Mesodermal cell (in vitro differentiated cells): ENCODE data around the gene RNU1-1.
"Not testable (repeated sequence)": the region's sequence is repeated elsewhere in the genome, so short reads cannot be mapped to it uniquely, and the experiment has no call there.

ENCODE experiments used
- H3K27ac ChIP-seq: 2 replicates; pipeline ENCODE4 v1.7.0; 2013; ENCODE audit warnings: mild to moderate bottlenecking, low read depth, low read length, moderate library complexity; ENCODE audit not compliant: severe bottlenecking
- H3K36me3 ChIP-seq: 2 replicates; pipeline ENCODE4 v1.7.1; 2013; ENCODE audit warnings: mild to moderate bottlenecking, low read length, moderate library complexity; ENCODE audit not compliant: control insufficient read depth, insufficient read depth
- H3K4me1 ChIP-seq: one replicate; pipeline ENCODE4 v1.7.1; 2013; ENCODE audit warnings: mild to moderate bottlenecking, low read length; ENCODE audit not compliant: insufficient read depth, control insufficient read depth, poor library complexity, severe bottlenecking
- H3K4me3 ChIP-seq: 2 replicates; pipeline ENCODE4 v1.7.0; 2013; ENCODE audit warnings: low read length, control low read depth, mild to moderate bottlenecking; ENCODE audit not compliant: insufficient read depth, poor library complexity, severe bottlenecking; ENCODE audit errors: extremely low read depth
- H3K9me3 ChIP-seq: 2 replicates; pipeline ENCODE4 v1.7.1; 2013; ENCODE audit warnings: mild to moderate bottlenecking, low read length, moderate library complexity; ENCODE audit not compliant: control insufficient read depth
- WGBS, 2 experiments: methylation state at CpG; one replicate each; pipeline ENCODE4 v1.1.5; 2013; ENCODE audit warnings: missing lambda C conversion rate in 2 of 2; ENCODE audit not compliant: insufficient coverage in 2 of 2; 5-methylcytosine and 5-hydroxymethylcytosine counted together

RNU1-1 gene

DNA sequence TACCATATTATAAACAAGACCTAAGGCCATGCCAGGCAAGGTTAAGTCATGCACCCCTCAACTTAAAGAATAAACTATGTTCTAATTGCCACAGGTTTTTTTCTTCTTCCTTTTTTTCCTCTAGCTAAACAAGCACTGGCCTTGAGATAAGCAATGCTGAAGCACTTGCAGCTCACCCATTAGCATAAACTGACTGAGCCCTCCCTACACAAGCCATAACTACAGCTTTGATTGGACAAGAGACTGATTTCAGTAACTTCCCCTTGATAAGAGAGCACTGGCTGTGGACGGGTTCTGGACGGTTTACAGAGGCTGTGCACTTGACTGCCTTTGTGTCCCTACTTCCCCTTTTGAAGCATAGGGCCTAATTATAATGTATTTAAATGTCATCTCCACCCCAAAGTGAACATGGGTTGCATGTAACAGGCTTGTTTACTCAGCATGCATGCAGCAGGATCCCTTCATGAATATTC, 26.4 kb upstream of the RNU1-1 start:
- not testable (repeated sequence) for H3K9me3 ChIP-seq, H3K27ac ChIP-seq, H3K36me3 ChIP-seq, H3K4me1 ChIP-seq, H3K4me3 ChIP-seq
- WGBS, 2 experiments = no CpG with 5 or more reads among the region's 2 CpGs

DNA sequence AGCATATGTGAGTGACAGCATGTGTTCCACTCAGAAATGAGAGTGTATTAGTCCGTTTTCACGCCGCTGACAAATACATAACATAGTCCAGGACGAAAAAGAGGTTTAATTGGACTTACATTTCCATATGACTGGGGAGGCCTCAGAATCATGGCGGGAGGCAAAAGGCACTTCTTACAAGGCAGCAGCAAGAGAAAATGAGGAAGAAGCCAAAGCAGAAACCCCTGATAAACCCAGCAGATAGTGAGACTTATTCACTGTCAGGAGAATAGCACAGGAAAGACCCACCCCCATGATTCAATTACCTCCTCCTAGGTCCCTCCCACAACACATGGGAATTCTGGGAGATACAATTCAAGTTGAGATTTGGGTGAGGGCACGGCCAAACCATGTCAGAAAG, 23.4 kb upstream of the RNU1-1 start:
- no CpG with 5 or more reads among the region's 6 CpGs for WGBS, 2 experiments
- not testable (repeated sequence) for H3K4me1 ChIP-seq, H3K4me3 ChIP-seq, H3K9me3 ChIP-seq, H3K36me3 ChIP-seq, H3K27ac ChIP-seq

DNA sequence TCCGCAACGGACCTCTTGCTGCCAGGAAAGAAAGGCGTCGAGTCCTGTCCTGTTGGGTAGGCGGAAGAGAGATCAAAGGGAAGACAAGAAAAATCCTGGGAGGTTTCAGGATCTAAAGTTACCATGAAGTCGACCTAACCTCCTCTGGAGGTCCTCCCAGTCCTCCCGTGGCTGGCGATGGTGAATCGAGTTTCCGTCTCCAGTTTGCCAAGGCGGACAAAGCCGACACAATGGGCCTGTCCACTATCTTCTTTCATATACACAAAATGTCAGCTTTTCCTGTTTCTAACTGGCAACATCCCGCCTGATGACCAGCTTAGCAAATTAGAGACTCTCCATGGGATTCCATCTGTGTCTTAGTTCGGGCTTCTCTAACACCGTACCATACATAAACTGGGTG, 22.7 kb upstream of the RNU1-1 start:
- not testable (repeated sequence) for H3K36me3 ChIP-seq, H3K4me1 ChIP-seq, H3K27ac ChIP-seq, H3K9me3 ChIP-seq, H3K4me3 ChIP-seq
- WGBS, 2 experiments = 85 to 91% methylated on average over 4 to 14 of the region's 15 CpGs

DNA sequence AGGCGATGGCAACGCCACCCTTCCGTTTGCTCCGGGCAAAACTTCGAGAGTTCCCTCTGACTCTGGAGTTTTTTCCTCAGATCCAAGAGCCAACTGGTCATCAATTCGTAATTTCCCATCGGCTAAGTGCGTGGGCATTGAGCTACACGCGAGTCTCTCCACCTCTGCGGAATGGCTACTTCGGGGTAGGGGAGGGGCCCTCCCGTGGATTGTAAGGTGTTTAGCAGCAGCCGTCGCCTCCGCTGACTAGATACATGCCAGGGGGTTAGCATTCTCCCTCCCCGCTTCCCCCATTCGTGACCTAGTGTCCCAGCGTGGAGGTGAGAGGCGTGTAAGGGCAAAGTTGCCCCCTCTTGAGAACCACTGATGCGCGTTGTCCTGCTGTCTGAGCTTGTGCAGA, 21.8 kb upstream of the RNU1-1 start:
- H3K9me3 ChIP-seq, H3K36me3 ChIP-seq, H3K27ac ChIP-seq, H3K4me3 ChIP-seq, H3K4me1 ChIP-seq: not testable (repeated sequence)
- WGBS, 2 experiments = no CpG with 5 or more reads among the region's 22 CpGs

DNA sequence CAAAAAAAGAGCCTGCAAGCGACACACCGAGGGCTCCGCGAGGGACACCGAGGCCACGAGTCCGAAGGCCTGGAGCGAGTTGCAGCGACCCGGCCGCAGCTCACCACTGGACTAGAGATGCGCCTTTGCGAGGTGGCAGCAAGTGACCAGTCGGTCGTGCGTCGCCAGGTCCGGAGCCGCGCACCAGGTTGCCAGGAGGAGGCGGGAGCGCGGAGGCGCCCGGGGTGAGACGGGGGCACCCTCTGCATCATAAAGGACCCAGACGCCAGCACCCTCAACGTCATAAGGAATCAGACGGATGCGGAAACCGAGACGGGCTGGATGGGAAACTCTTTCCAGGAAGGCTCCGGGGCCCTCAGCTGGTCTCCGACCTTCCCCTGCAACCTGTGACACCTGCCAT, 21.4 kb upstream of the RNU1-1 start:
- not testable (repeated sequence) for H3K9me3 ChIP-seq, H3K4me1 ChIP-seq, H3K27ac ChIP-seq, H3K36me3 ChIP-seq
- WGBS, 2 experiments = 0 to 2% methylated on average over 11 to 13 of the region's 34 CpGs
- peak overlapping the region; percentile 37 for H3K4me3 ChIP-seq

DNA sequence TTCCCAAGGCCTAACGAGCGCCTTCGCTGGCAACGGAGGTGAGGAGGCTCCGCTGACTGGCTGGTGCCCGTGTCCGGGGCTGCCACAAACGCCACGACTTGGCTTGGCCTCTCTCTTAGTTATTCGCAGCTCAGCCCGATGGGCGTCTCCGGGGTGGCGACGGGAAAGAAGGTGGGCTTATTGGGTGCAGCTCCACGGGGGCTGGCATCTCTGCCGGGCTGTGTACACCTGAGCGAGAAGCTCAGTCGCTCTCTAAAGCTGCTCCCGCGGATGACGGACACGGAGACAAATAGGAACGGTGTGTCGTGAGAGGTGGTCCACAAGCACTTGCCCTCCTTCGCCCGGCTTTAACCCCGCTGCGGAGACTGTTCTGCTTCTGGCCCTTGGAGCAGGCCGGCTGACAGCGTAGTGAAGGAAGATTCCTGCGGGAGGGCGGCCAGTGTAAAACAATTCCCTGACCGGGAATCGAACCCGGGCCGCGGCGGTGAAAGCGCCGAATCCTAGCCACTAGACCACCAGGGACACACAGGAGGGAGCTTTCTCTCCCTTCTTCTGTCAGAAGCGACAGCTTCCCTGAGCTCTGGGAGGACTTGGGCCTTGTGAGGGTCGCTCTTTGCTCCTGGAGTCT, 20.9 kb upstream of the RNU1-1 start:
- not testable (repeated sequence) for H3K4me1 ChIP-seq, H3K27ac ChIP-seq, H3K9me3 ChIP-seq, H3K36me3 ChIP-seq
- WGBS, 2 experiments = 0% methylated on average over 8 to 11 of the region's 43 CpGs
- peak overlapping the region; percentile 37 for H3K4me3 ChIP-seq

DNA sequence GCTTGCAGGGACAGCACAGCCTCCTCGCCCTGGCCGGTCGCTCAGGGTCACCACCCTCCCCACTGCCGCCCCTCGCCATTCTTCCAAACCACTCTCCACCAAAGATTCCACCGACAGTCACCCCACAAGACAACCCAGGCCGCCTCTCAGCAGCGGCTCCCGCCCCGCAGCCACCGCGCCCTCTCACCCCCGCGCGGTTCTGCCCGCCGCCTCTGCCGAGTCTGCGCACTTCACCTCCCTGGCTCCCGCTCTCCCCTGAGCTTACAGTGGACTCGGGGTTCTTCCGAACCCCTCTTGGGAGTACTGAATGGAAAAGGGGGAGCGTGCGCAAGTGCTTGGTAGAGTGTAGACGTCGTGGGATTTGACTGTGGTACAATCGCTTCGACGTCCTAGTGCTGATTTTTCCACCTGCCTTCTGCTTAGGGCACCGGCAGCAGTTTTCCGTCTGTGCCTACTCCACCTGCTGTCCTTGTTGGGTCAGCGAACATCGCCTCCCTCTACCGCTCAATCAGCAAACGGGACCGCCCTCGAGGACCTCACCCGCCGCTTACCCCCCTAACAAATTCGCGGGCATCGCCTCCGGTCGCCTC, 20.2 kb upstream of the RNU1-1 start:
- not testable (repeated sequence) for H3K36me3 ChIP-seq, H3K4me1 ChIP-seq, H3K9me3 ChIP-seq, H3K27ac ChIP-seq
- WGBS, 2 experiments = no CpG with 5 or more reads among the region's 44 CpGs
- peak overlapping the region; percentile 11 for H3K4me3 ChIP-seq

DNA sequence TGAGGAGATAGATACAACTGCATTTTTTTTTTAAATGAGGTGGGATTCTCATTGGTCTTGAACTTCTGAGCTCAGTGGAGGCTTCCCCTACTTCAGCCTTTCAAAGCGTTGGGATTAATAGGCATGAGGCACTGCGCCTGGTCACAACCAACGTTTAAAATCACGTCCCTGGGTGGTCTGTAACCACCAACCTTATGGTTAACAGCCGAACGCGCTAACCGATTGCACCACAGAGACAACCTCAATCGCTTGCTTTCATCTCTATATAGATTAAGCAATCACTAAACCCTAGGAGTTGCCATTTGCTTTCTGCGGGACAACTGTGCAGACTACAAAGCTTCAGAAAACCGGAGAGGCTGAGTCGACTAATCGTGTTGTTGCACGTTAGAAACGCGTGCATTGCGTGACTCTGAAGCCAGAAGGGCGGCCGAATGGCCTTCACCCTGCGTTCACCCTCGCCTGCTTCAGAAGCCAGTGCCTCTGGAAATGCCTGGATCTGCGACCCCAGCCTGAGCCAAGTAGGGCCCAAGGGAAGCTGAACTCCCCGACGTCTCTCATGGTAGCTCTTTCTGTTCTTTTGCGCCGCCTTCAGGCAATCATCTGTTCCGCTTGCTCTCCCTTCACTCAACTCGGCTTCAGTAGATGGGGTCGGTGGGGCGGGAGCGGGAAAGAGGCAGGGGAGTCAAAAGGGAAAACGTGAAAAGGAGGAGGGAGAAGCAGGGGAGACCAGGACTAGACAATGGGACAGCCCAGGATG, 18.3 kb upstream of the RNU1-1 start:
- H3K36me3 ChIP-seq, H3K9me3 ChIP-seq, H3K4me1 ChIP-seq, H3K4me3 ChIP-seq, H3K27ac ChIP-seq: not testable (repeated sequence)
- WGBS, 2 experiments = 0 to 37% methylated on average over 2 to 12 of the region's 32 CpGs

DNA sequence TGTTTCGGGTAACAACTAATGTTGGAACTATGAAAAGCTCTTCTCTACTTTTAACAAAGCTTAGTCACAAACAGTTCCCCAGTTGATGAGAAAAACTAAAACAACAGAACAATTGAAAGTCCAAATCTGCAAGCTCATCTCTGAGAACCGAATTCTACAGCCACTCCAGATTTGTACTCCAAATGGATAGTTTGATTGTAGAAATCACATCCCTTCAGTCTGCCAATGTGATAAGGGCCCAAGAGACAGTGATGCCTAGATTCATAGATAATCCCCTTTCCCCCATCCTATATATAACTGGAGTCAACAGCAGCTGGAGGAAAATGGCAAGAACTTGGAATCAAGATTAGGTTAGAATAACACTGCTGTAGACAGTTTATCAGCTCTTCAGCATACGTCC, 14.3 kb upstream of the RNU1-1 start:
- H3K4me1 ChIP-seq, H3K36me3 ChIP-seq, H3K4me3 ChIP-seq, H3K9me3 ChIP-seq, H3K27ac ChIP-seq: not testable (repeated sequence)
- WGBS, 2 experiments = 75 to 100% methylated on average over 1 of the region's 3 CpGs

DNA sequence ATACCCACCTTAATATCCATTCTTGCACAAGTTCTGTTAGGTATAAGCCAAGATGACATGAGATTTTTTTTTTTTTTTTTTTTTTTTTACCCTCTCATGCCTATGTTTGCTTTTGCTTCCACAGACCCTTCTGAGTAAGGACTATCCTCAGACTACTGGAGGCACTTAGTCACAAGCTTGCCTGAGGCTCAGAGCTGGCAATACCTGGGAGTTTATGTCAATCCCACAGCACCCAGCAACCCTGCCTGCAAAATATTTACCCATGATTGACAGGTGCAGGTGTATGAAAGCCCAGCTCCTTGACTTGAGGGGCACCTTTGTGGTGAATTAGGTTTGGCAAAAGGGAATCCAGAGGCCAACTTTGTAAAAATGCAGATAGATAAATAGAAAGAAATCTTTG, 11.7 kb upstream of the RNU1-1 start:
- not testable (repeated sequence) for H3K4me1 ChIP-seq, H3K27ac ChIP-seq, H3K36me3 ChIP-seq, H3K4me3 ChIP-seq, H3K9me3 ChIP-seq

DNA sequence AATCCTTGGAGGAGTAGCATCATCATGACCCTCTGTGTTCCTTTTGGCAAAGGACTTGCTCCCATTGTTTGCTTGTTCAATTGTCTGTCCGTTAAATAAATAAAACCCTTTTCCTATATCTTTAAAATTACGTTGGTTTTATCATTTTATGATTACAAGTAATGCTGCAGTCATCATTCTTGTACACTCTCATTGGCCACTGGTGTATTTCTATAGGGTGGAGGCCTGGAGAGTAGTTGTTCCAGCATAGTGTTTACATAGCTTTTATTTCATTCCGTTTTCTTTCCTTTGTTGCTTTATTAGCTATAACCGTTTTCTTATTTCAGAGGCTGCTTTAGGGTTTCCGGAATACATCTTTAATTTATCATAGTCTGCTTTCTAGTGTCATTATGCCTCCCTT, 7.6 kb upstream of the RNU1-1 start:
- WGBS, 2 experiments = 100% methylated on average over 1 to 2 of the region's 5 CpGs
- H3K9me3 ChIP-seq, H3K27ac ChIP-seq, H3K4me3 ChIP-seq, H3K36me3 ChIP-seq, H3K4me1 ChIP-seq: not testable (repeated sequence)
